Breast epithelium (tissue), 3 donors: ENCODE results near the gene CYP4F2.
"Not testable (repeated sequence)": the region's sequence is repeated elsewhere in the genome, so short reads cannot be mapped to it uniquely, and the experiment has no call there.

ENCODE experiments used
- CTCF ChIP-seq, 3 donors: fragments of 450-650 bp; IDR thresholded peaks; one replicate each; pipeline ENCODE4 v1.5.1; 2016 to 2017; ENCODE audit warnings: antibody characterized with exemption in 3 of 3, mild to moderate bottlenecking in 3 of 3, moderate library complexity in 3 of 3
- POLR2A ChIP-seq: fragments of 450-650 bp; IDR thresholded peaks from one replicate; pipeline ENCODE4 v1.6.1; 2016; ENCODE audit warnings: antibody characterized with exemption, mild to moderate bottlenecking, moderate library complexity
- POLR2AphosphoS5 ChIP-seq, 3 donors: sonication (generic); formaldehyde crosslinking; IDR thresholded peaks; one replicate each; pipeline ENCODE4 v1.6.1; 2017; ENCODE audit warnings: antibody characterized with exemption in 3 of 3

DNA sequence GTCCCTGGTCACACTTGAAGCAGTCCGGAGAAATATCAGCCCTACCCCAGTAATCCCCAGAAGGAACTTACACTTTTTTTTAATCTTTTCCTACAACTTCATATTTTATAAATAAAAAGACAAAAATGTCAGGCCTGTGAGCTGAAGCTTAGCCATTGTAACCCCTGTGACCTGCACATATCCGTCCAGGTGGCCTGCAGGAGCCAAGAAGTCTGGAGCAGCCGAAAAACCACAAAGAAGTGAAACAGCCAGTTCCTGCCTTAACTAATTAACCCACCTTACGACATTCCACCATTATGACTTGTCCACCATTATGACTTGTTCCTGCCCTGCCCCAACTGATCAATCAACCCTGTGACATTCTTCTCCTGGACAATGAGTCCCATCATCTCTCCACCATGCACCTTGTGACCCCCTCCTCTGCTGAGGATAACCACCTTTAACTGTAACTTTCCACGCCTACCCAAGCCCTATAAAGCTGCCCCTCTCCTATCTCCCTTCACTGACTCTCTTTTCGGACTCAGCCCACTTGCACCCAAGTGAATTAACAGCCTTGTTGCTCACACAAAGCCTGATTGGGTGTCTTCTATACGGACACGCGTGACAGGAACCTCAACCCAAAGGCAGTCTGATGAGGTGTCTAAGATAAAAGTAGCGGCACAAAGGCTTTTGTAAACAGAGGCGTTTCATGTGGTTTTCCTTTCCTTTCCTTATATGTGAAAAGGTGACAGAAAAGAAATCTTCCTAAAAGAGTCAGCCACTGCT is 62.1 kb downstream of the CYP4F2 start:
- TF ChIP-seq CTCF (IDR thresholded peaks at IDR 0.05); POLR2A; POLR2AphosphoS5 (IDR thresholded peaks at IDR 0.05): not testable (repeated sequence)
